H1 (cell line): Measurements from ENCODE around the gene GRIN2B. TPM values are rescaled to one million over a fixed set of nuclear protein-coding genes. Genes with fewer than 3 reads are reported as not detected.

ENCODE experiments used
- CTCF ChIA-PET: fragments of 300-600 bp; sonication (Branson Sonifier 250); formaldehyde crosslinking; loops from one replicate; lab custom pipeline; 2021; ENCODE audit not compliant: partially characterized antibody; lab: Charles Lee
- POLR2A ChIA-PET: fragments of 300-600 bp; sonication (Branson Sonifier 250); formaldehyde crosslinking; loops from one replicate; lab custom pipeline; 2021; ENCODE audit warnings: inconsistent platforms; ENCODE audit not compliant: partially characterized antibody; lab: Charles Lee
- DNase-seq, 2 experiments: peaks; one replicate each; pipeline versions ENCODE4 v3.0.0 to v3.0.0-alpha.2; 2010 to 2022; ENCODE audit warnings: low spot score in 2 of 2, low read depth in 1 of 2, mixed read lengths in 1 of 2
- FAIRE-seq: peaks from 2 replicates; lab custom pipeline; 2011; peaks lifted over from hg19 to GRCh38; lab: Jason Lieb, UNC
- H2AFZ ChIP-seq: 2 replicates; pipeline ENCODE4 v1.8.1; 2012; ENCODE audit warnings: low read length, inconsistent platforms
- H2AK5ac ChIP-seq: 2 replicates; pipeline ENCODE4 v1.6.1; 2013; ENCODE audit warnings: low read depth, low read length
- H2BK120ac ChIP-seq: replicated peaks from 2 replicates; pipeline ENCODE3; 2013; ENCODE audit warnings: low read depth, low read length, inconsistent platforms
- H2BK12ac ChIP-seq: 2 replicates; pipeline ENCODE4 v1.6.1; 2013; ENCODE audit warnings: low read depth, low read length
- H2BK15ac ChIP-seq: 2 replicates; pipeline ENCODE4 v1.6.1; 2013; ENCODE audit warnings: low read length
- H2BK20ac ChIP-seq: 2 replicates; pipeline ENCODE4 v1.6.1; 2013; ENCODE audit warnings: low read length
- H2BK5ac ChIP-seq: 2 replicates; pipeline ENCODE4 v1.6.1; 2013; ENCODE audit warnings: low read depth, low read length
- H3K14ac ChIP-seq: 2 replicates; pipeline ENCODE4 v1.6.1; 2013; ENCODE audit warnings: inconsistent platforms; ENCODE audit not compliant: insufficient read length
- H3K18ac ChIP-seq: 2 replicates; pipeline ENCODE4 v1.6.1; 2013; ENCODE audit warnings: low read length; ENCODE audit errors: extremely low read depth
- H3K23ac ChIP-seq: 2 replicates; pipeline ENCODE4 v1.6.1; 2013; ENCODE audit warnings: inconsistent platforms; ENCODE audit not compliant: insufficient read length
- H3K23me2 ChIP-seq: 2 replicates; pipeline ENCODE4 v1.6.1; 2013; ENCODE audit warnings: low read depth, low read length
- H3K27ac ChIP-seq: 2 replicates; pipeline ENCODE4 v1.6.1; 2011; ENCODE audit warnings: low read depth, low read length, inconsistent platforms
- H3K27me3 ChIP-seq, 4 experiments: replicated peaks in 1 of 4; 1 replicate in 1 of 4; 2 replicates in 3 of 4; pipeline versions ENCODE4 v1.6.1 to v1.8.1; 2011 to 2013; ENCODE audit warnings: low read length in 3 of 4, mild to moderate bottlenecking in 3 of 4, inconsistent platforms in 2 of 4, mixed read lengths in 2 of 4, moderate library complexity in 1 of 4; ENCODE audit not compliant: control insufficient read depth in 3 of 4, insufficient read depth in 3 of 4; ENCODE audit errors: extremely low read depth in 1 of 4
- H3K36me3 ChIP-seq, 4 experiments: 2 replicates each; pipeline versions ENCODE4 v1.6.1 to v1.8.1; 2011 to 2013; ENCODE audit warnings: mild to moderate bottlenecking in 4 of 4, low read length in 3 of 4, moderate library complexity in 2 of 4, control low read depth in 1 of 4, inconsistent platforms in 1 of 4; ENCODE audit not compliant: insufficient read depth in 4 of 4, control insufficient read depth in 2 of 4
- H3K4ac ChIP-seq: replicated peaks from 2 replicates; pipeline ENCODE3; 2013; ENCODE audit warnings: low read length, low read depth, mixed read lengths, inconsistent platforms; ENCODE audit not compliant: insufficient read length
- H3K4me1 ChIP-seq, 4 experiments: replicated peaks in 1 of 4; 1 replicate in 1 of 4; 2 replicates in 3 of 4; pipeline versions ENCODE4 v1.6.1 to v1.8.1; 2011 to 2013; ENCODE audit warnings: low read length in 3 of 4, inconsistent platforms in 2 of 4, mixed read lengths in 1 of 4; ENCODE audit not compliant: insufficient read depth in 4 of 4, control insufficient read depth in 3 of 4
- H3K4me2 ChIP-seq, 2 experiments: 2 replicates each; pipeline versions ENCODE4 v1.6.1 to v1.8.1; 2011 to 2013; ENCODE audit warnings: low read depth in 2 of 2, low read length in 2 of 2, control low read depth in 1 of 2, inconsistent platforms in 1 of 2, mild to moderate bottlenecking in 1 of 2; ENCODE audit not compliant: insufficient read depth in 1 of 2
- H3K4me3 ChIP-seq, 4 experiments: fragments of 200-600, 300-600 bp in 1 of 4; sonication (generic), shearing (Covaris generic), sonication (Bioruptor Twin) in 1 of 4; 2 replicates each; pipeline versions ENCODE4 v1.5.1 to v1.8.1; 2011 to 2016; ENCODE audit warnings: low read length in 4 of 4, low read depth in 3 of 4, control low read depth in 2 of 4, inconsistent platforms in 2 of 4, mild to moderate bottlenecking in 2 of 4, mixed read lengths in 1 of 4, moderate library complexity in 1 of 4; ENCODE audit not compliant: insufficient read depth in 2 of 4; ENCODE audit errors: extremely low read depth in 1 of 4
- H3K56ac ChIP-seq: replicated peaks from 2 replicates; pipeline ENCODE3; 2013; ENCODE audit warnings: low read depth, mild to moderate bottlenecking, mixed read lengths, low read length, inconsistent platforms; ENCODE audit not compliant: insufficient read length
- H3K79me1 ChIP-seq: 2 replicates; pipeline ENCODE4 v1.6.1; 2013; ENCODE audit warnings: low read depth, low read length, control low read depth
- H3K79me2 ChIP-seq, 2 experiments: 2 replicates each; pipeline versions ENCODE4 v1.6.1 to v1.8.1; 2012 to 2013; ENCODE audit warnings: low read length in 2 of 2, mild to moderate bottlenecking in 2 of 2, inconsistent platforms in 1 of 2; ENCODE audit not compliant: insufficient read depth in 2 of 2, control insufficient read depth in 1 of 2
- H3K9ac ChIP-seq, 4 experiments: replicated peaks in 1 of 4; 1 replicate in 1 of 4; 2 replicates in 3 of 4; pipeline versions ENCODE4 v1.6.1 to v1.8.1; 2011 to 2013; ENCODE audit warnings: low read depth in 3 of 4, low read length in 3 of 4, control low read depth in 2 of 4, mild to moderate bottlenecking in 2 of 4, moderate library complexity in 2 of 4, inconsistent platforms in 1 of 4; ENCODE audit errors: extremely low read depth in 1 of 4
- H3K9me3 ChIP-seq, 2 experiments: 2 replicates each; pipeline versions ENCODE4 v1.6.1 to v1.8.1; 2012 to 2013; ENCODE audit warnings: mild to moderate bottlenecking in 2 of 2, moderate library complexity in 2 of 2, control low read depth in 1 of 2, inconsistent platforms in 1 of 2, low read depth in 1 of 2, low read length in 1 of 2, mixed read lengths in 1 of 2; ENCODE audit not compliant: insufficient read depth in 2 of 2
- H4K20me1 ChIP-seq, 2 experiments: replicated peaks in 1 of 2; 2 replicates each; pipeline versions ENCODE3 to v1.8.1; 2011 to 2013; ENCODE audit warnings: inconsistent platforms in 2 of 2, low read length in 2 of 2, mild to moderate bottlenecking in 1 of 2; ENCODE audit not compliant: insufficient read depth in 2 of 2, control insufficient read depth in 1 of 2
- H4K5ac ChIP-seq: 2 replicates; pipeline ENCODE4 v1.6.1; 2013; ENCODE audit warnings: low read length, low read depth, mixed read lengths, inconsistent platforms; ENCODE audit not compliant: insufficient read length
- H4K8ac ChIP-seq: 2 replicates; pipeline ENCODE4 v1.8.0; 2013; ENCODE audit warnings: mild to moderate bottlenecking, moderate library complexity, low read length, inconsistent platforms; ENCODE audit not compliant: insufficient read depth; ENCODE audit errors: extremely low read depth
- H4K91ac ChIP-seq: replicated peaks from 2 replicates; pipeline ENCODE3; 2013; ENCODE audit warnings: low read length, mixed read lengths, inconsistent platforms; ENCODE audit not compliant: insufficient read length
- ASH2L ChIP-seq: fragments of 200-600, 300-600 bp; sonication (generic); IDR thresholded peaks from one replicate; pipeline ENCODE4 v1.7.1; 2017; ENCODE audit warnings: low read length
- BRCA1 ChIP-seq: IDR thresholded peaks from 2 replicates; pipeline ENCODE4 v1.6.1; 2012; ENCODE audit warnings: low read depth, low read length, improper control_type of control experiment
- CTBP2 ChIP-seq: IDR thresholded peaks from 2 replicates; pipeline ENCODE4 v1.7.0; 2011; ENCODE audit warnings: borderline replicate concordance, mild to moderate bottlenecking, moderate library complexity, mixed read lengths, low read length; ENCODE audit not compliant: insufficient read depth, insufficient read length
- EGR1 ChIP-seq: IDR thresholded peaks from 2 replicates; pipeline ENCODE4 v1.6.1; 2011; ENCODE audit warnings: low read depth, low read length, borderline replicate concordance
- EZH2 ChIP-seq: fragments of 200-600 bp; sonication (generic); IDR thresholded peaks from 2 replicates; pipeline ENCODE4 v1.7.1; 2012; ENCODE audit warnings: low read depth, mild to moderate bottlenecking, moderate library complexity, low read length, inconsistent platforms; ENCODE audit not compliant: severe bottlenecking
- JUND ChIP-seq: IDR thresholded peaks from 2 replicates; pipeline ENCODE4 v1.6.1; 2011; ENCODE audit warnings: mild to moderate bottlenecking, improper control_type of control experiment, low read length
- KDM4A ChIP-seq: IDR thresholded peaks from one replicate; pipeline ENCODE4 v1.7.1; 2012; ENCODE audit warnings: low read depth, mild to moderate bottlenecking, moderate library complexity, low read length, inconsistent platforms; ENCODE audit not compliant: severe bottlenecking
- MAFK ChIP-seq: IDR thresholded peaks from 2 replicates; pipeline ENCODE4 v1.6.1; 2012; ENCODE audit warnings: low read depth, mild to moderate bottlenecking, improper control_type of control experiment, low read length
- RBBP5 ChIP-seq: IDR thresholded peaks from 2 replicates; pipeline ENCODE4 v1.7.1; 2012; ENCODE audit warnings: low read depth, mild to moderate bottlenecking, inconsistent platforms, low read length, moderate library complexity, borderline replicate concordance
- RXRA ChIP-seq: IDR thresholded peaks from 2 replicates; pipeline ENCODE4 v1.6.1; 2011; ENCODE audit warnings: low read depth, mild to moderate bottlenecking, low read length, moderate library complexity; ENCODE audit not compliant: insufficient read depth
- SUZ12 ChIP-seq: fragments of 200-600 bp; sonication (generic); IDR thresholded peaks from 2 replicates; pipeline ENCODE4 v1.6.1; 2012; ENCODE audit warnings: mild to moderate bottlenecking, inconsistent platforms, low read length, moderate library complexity, mixed read lengths
- WGBS, 2 experiments: shearing (Covaris generic) in 1 of 2; methylation state at CpG; one replicate each; pipeline versions ENCODE4 v1.1.6 to v1.1.7; 2013 to 2015; ENCODE audit warnings: low lambda C conversion rate in 2 of 2, mixed read lengths in 2 of 2, inconsistent platforms in 1 of 2, low coverage in 1 of 2, missing lambda C conversion rate in 1 of 2; ENCODE audit not compliant: insufficient replicate concordance in 2 of 2, insufficient coverage in 1 of 2, insufficient read length in 1 of 2; ENCODE audit errors: extremely low coverage in 1 of 2, missing lambda C conversion rate in 1 of 2; 5-methylcytosine and 5-hydroxymethylcytosine counted together
- polyA plus RNA-seq, 7 experiments: library from polyadenylated mRNA; depleted of rRNA in 3 of 7; stranded (reverse) in 5 of 7; unstranded in 2 of 7; fragments of >200 nt in 5 of 7; fragments of 200-250 nt in 2 of 7; gene quantifications; 1 replicate in 5 of 7; 2 replicates in 1 of 7; 4 replicates in 1 of 7; pipeline versions ENCODE4 v1.2.1 to v1.2.3, GENCODE V29; 2011 to 2013; ENCODE audit warnings: missing spikeins in 2 of 7, mixed read lengths in 2 of 7
- total RNA-seq: library from RNA; stranded (reverse); fragmentation: NEBNext Ultra II Directional; extraction: Animal tissue kit (Norgen Biotek cat#: 25700); gene quantifications from 2 replicates; pipeline ENCODE4 v1.2.1, GENCODE V29; 2021

The GRIN2B gene
- total and polyA plus RNA-seq, 2 of the 8 experiments (the other 6 are each of a cell fraction or from before 2014, with no cell fraction given) = 0.68 to 3.2 TPM

GRCh38 chr12:13980538-13981295, 685 bp downstream of the GRIN2B start:
- Histone ChIP-seq H3K4ac (no peak overlapping the region), H2BK12ac (peak overlapping the region; percentile 62; the same call in 1 of the 2 replicates), H3K27ac (no peak overlapping the region), H2BK15ac (peak overlapping the region; percentile 54; the same call in 1 of the 2 replicates), H2BK5ac (no peak overlapping the region), H4K91ac (no peak overlapping the region), H3K4me3 (peak overlapping the region; percentile 66 to 89 (median 81)), H3K4me2 (peak overlapping the region; percentile 88 to 95), H2BK120ac (no peak overlapping the region), H3K14ac (no peak overlapping the region), H4K5ac (no peak overlapping the region), H3K9me3 (no peaks in the 10 kb centered on the region), H3K79me2 (no peaks in the 10 kb centered on the region), H4K8ac (peak overlapping the region; percentile 64; the same call in 1 of the 2 replicates), H3K9ac (peak overlapping the region in 1 of 4 experiments; percentile 51; a peak in 1 of 7 replicates), H2BK20ac (0 out of 2 replicates have a peak overlapping the region, but pooled peaks have one; percentile 56), H4K20me1 (no peaks in the 10 kb centered on the region), H2AK5ac (no peak overlapping the region), H2AFZ (peak overlapping the region; percentile 86), H3K18ac (no peak overlapping the region; the same call in 1 of the 2 replicates), H3K23me2 (peaks cover 16% of the 10 kb centered on the region), H3K36me3 (no peaks in the 10 kb centered on the region), H3K23ac (no peak overlapping the region), H3K4me1 (peaks cover 0 to 4% (median 0%) of the 10 kb centered on the region in 4 experiments; a peak in 3 of 7 replicates), H3K79me1 (no peaks in the 10 kb centered on the region), H3K27me3 (peaks cover 8 to 36% (median 25%) of the 10 kb centered on the region in 4 experiments), H3K56ac (no peak overlapping the region)
- FAIRE-seq (no peak), DNase-seq (peak in 1 of 2 experiments; percentile 65)
- ChIA-PET POLR2A (interaction anchor here (1.2 kb wide), 1 partner anchor 385 kb away, joined by 3 read pairs; the partner anchor contains the start of gene ATF7IP), CTCF (interaction anchor here (0.6 to 3.1 kb wide), 10 partner anchors 11 to 703 kb away, joined by 3 to 25 read pairs (median 4); no protein-coding TSS in a partner anchor)
- TF ChIP-seq BRCA1 = no peak
- peak; percentile 95 for TF ChIP-seq KDM4A
- peak; percentile 38; the same call in 1 of the 2 replicates for TF ChIP-seq EGR1
- TF ChIP-seq JUND = no peak
- TF ChIP-seq RBBP5 = peak; percentile 96
- peak; percentile 63; the same call in 1 of the 2 replicates for TF ChIP-seq SUZ12
- TF ChIP-seq MAFK = no peak
- TF ChIP-seq ASH2L = peak; percentile 98
- no peak for TF ChIP-seq RXRA
- TF ChIP-seq EZH2 = peak; percentile 53
- peak; percentile 28 for TF ChIP-seq CTBP2
- WGBS, 2 experiments = 1% methylated on average over 46 of the region's 53 CpGs; no CpG with 5 or more reads in 1 of the 2 experiments
